ENCODE data around the gene MAN2B2. TPM values are rescaled to one million over a fixed set of nuclear protein-coding genes. Genes with fewer than 3 reads are reported as not detected.
A peak's percentile ranks its signal among the peaks of the same experiment; 100 is the strongest.
"Not testable (repeated sequence)": the region's sequence is repeated elsewhere in the genome, so short reads cannot be mapped to it uniquely, and the experiment has no call there.

MAN2B2 gene
- total and polyA plus RNA-seq, 10 donors: 7.9 to 40.3 (median 31.8) TPM

DNA sequence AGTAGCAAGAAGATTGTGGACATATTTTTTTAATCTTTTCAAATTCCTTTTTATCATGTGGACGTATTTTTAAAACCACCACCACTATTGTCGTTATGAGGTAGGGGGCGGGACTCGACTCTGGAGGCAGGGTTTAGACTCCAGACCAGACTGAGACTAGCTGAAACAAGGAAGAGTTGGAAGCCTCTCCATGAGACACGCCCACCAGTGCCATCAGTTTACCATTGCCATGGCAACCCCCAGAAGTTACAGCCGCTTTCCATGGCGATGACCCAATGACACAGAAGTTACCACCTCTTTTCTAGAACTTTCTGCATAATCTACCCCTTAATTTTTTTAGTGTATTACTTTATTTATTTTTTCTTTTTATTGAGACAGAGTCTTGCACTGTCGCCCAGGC, 74.2 kb downstream of the MAN2B2 start:
- no peak overlapping the region for H3K27ac ChIP-seq
- no peaks in the 10 kb centered on the region for H3K36me3 ChIP-seq
- H3K9me3 ChIP-seq: no peaks in the 10 kb centered on the region
- 90 to 96% (median 93%) methylated on average over 8 of the region's 8 CpGs for WGBS, 5 donors
- intact Hi-C loops (cut with DNase I; ENCODE audit: low total_unique reads): no loop called here
- no peak overlapping the region for H3K4me3 ChIP-seq
- no peak for DNase-seq
- peaks cover 0 to 7% (median 4%) of the 10 kb centered on the region in 6 donors for H3K4me1 ChIP-seq
- TF ChIP-seq POLR2A (IDR thresholded peaks at IDR 0.05) (no peak), POLR2AphosphoS5 (IDR thresholded peaks at IDR 0.05) (no peak)
- TF ChIP-seq, protein P1, sequence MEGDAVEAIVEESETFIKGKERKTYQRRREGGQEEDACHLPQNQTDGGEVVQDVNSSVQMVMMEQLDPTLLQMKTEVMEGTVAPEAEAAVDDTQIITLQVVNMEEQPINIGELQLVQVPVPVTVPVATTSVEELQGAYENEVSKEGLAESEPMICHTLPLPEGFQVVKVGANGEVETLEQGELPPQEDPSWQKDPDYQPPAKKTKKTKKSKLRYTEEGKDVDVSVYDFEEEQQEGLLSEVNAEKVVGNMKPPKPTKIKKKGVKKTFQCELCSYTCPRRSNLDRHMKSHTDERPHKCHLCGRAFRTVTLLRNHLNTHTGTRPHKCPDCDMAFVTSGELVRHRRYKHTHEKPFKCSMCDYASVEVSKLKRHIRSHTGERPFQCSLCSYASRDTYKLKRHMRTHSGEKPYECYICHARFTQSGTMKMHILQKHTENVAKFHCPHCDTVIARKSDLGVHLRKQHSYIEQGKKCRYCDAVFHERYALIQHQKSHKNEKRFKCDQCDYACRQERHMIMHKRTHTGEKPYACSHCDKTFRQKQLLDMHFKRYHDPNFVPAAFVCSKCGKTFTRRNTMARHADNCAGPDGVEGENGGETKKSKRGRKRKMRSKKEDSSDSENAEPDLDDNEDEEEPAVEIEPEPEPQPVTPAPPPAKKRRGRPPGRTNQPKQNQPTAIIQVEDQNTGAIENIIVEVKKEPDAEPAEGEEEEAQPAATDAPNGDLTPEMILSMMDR (IDR thresholded peaks at IDR 0.05 in 8 of 11, conservative IDR thresholded peaks at IDR 0.05 in 3 of 11): no peak
- H3K27me3 ChIP-seq (replicated peaks in 1 of 7): no peaks in the 10 kb centered on the region

DNA sequence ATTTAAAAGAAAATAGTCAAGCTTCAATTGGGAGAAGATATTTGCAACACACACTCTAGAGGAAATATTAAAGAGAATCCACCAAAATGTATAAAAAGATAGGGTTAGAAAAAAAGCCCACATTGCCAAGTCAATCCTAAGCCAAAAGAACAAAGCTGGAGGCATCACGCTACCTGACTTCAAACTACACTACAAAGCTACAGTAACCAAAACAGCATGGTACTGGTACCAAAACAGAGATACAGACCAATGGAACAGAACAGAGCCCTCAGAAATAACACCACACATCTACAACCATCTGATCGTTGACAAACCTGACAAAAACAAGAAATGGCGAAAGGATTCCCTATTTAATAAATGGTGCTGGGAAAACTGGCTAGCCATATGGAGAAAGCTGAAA, 79.2 kb downstream of the MAN2B2 start:
- Histone ChIP-seq H3K27me3 (replicated peaks in 1 of 7) (peaks cover 0 to 17% (median 0%) of the 10 kb centered on the region in 7 donors), H3K4me1 (peaks cover 0 to 17% (median 15%) of the 10 kb centered on the region in 6 donors)
- H3K36me3 ChIP-seq; H3K27ac ChIP-seq; DNase-seq; H3K4me3 ChIP-seq; H3K9me3 ChIP-seq; intact Hi-C loops (cut with DNase I; ENCODE audit: low total_unique reads): not testable (repeated sequence)
- WGBS, 5 donors: 41 to 92% (median 80%) methylated on average over 2 to 3 of the region's 3 CpGs

DNA sequence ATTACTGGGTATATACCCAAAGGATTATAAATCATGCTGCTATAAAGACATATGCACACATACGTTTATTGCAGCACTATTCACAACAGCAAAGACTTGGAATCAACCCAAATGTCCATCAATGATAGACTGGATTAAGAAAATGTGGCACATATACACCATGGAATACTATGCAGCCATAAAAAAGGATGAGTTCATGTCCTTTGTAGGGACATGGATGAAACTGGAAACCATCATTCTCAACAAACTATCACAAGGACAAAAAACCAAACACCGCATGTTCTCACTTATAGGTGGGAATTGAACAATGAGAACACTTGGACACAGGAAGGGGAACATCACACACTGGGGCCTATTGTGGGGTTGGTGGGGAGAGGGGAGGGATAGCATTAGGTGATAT, 80.3 kb downstream of the MAN2B2 start:
- H3K9me3 ChIP-seq; DNase-seq; intact Hi-C loops (cut with DNase I; ENCODE audit: low total_unique reads); H3K36me3 ChIP-seq; H3K4me3 ChIP-seq; H3K27ac ChIP-seq: not testable (repeated sequence)
- H3K4me1 ChIP-seq: peaks cover 0 to 27% (median 21%) of the 10 kb centered on the region in 6 donors
- H3K27me3 ChIP-seq (replicated peaks in 1 of 7): peaks cover 0 to 27% (median 0%) of the 10 kb centered on the region in 7 donors
- 88 to 100% (median 91%) methylated on average over 2 of the region's 2 CpGs for WGBS, 5 donors

DNA sequence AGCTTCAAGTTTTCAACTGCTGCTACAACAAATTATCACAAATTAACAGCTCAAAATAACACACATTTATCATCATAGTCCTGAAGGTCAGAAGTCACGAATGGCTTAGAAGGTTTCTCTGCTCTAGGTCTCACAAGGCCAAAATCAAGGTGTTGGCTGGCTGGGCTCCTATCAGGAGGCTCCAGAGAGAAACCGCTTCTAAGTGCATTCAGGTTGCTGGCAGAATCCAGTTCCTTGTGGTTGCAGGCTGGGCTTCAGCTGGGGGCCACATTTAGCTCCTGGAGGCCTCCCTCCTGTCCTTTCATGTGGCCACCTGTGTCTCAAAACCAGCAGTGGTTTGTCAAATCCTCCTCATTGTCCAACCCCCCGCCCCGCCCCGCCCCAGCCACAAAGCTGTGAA, 80.9 kb downstream of the MAN2B2 start:
- WGBS, 5 donors: 85 to 95% (median 89%) methylated on average over 5 of the region's 5 CpGs
- Histone ChIP-seq H3K4me3 (no peak overlapping the region), H3K27me3 (replicated peaks in 1 of 7) (peaks cover 0 to 31% (median 0%) of the 10 kb centered on the region in 7 donors), H3K9me3 (no peaks in the 10 kb centered on the region), H3K4me1 (peaks cover 0 to 27% (median 21%) of the 10 kb centered on the region in 6 donors), H3K27ac (no peak overlapping the region), H3K36me3 (no peaks in the 10 kb centered on the region)
- TF ChIP-seq POLR2A (IDR thresholded peaks at IDR 0.05) (no peak), POLR2AphosphoS5 (IDR thresholded peaks at IDR 0.05) (no peak)
- TF ChIP-seq, protein P1 (IDR thresholded peaks at IDR 0.05 in 8 of 11, conservative IDR thresholded peaks at IDR 0.05 in 3 of 11): no peak
- peak; percentile 9 for DNase-seq
- intact Hi-C loops (cut with DNase I; ENCODE audit: low total_unique reads): no loop called here

DNA sequence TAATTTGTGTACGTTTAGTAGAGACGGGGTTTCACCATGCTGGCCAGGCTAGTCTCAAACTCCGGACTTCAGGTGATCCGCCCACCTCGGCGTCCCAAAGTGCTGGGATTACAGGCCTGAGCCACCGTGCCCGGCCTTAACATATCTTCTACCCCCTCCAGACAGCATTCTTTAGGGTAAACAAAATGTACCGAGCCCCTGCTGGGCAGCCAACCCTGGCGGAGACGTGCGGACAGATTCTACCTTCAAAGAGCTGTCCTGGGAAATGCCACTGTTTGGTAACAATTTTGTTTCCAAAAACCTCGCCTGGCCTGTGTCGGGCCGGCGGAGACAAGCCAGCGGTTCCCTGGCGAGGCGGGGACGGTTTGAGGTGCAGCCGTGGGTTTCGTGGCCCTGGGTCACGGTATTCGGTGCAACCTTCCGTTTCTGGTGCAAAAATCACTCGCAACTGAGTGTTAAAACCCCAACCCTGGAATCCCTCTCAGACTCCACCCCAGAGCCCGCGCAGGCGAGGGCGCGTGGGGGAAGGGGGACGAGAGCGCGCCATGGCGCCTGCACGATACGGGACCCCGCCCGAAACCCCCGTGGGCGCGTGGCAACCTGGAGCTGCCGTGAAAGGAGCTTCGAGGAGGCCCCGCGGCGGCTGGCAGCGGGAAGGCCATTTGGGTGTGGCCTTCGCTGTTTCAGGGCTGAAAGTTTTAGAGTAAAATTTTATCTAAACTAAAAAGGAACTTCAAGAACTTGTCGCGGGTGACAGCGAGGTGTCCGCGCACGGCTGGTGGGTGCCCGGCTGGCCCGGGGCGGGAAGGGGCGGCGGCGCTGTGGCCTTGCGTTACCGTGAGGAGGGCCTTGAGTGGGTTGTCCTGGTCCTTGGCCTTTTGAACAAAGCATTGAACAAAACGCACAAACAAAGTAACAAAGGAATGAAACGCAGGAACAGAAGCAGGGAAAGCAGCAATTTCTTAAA, 82.5 kb downstream of the MAN2B2 start:
- intact Hi-C loops (cut with DNase I; ENCODE audit: low total_unique reads): no loop called here
- TF ChIP-seq POLR2A (IDR thresholded peaks at IDR 0.05) (no peak), POLR2AphosphoS5 (IDR thresholded peaks at IDR 0.05) (peak; percentile 22 to 70 (median 62))
- TF ChIP-seq, protein P1 (IDR thresholded peaks at IDR 0.05 in 8 of 11, conservative IDR thresholded peaks at IDR 0.05 in 3 of 11): no peak
- H3K36me3 ChIP-seq: no peaks in the 10 kb centered on the region
- no peaks in the 10 kb centered on the region for H3K9me3 ChIP-seq
- peak overlapping the region; percentile 16 to 91 (median 78) for H3K27ac ChIP-seq
- H3K4me1 ChIP-seq: peaks cover 0 to 27% (median 21%) of the 10 kb centered on the region in 6 donors
- peaks cover 0 to 38% (median 0%) of the 10 kb centered on the region in 7 donors for H3K27me3 ChIP-seq (replicated peaks in 1 of 7)
- WGBS, 5 donors: 68 to 80% (median 70%) methylated on average over 63 to 65 of the region's 65 CpGs
- no peak for DNase-seq
- H3K4me3 ChIP-seq: peak overlapping the region in 2 of 8 donors; percentile 50 to 68
